ENCODE measurements around the gene METAP2.
"Not testable (repeated sequence)": the region's sequence is repeated elsewhere in the genome, so short reads cannot be mapped to it uniquely, and the experiment has no call there.

Gene METAP2

GRCh38 chr12:95473884-95474659, at the start of gene METAP2:
TSS of gene METAP2 (plus strand) at chr12:95474152. CDS start at chr12:95474180, 28 bp downstream.
- DNase-seq (ENCODE audit: low spot score): peak; percentile 90

DNA sequence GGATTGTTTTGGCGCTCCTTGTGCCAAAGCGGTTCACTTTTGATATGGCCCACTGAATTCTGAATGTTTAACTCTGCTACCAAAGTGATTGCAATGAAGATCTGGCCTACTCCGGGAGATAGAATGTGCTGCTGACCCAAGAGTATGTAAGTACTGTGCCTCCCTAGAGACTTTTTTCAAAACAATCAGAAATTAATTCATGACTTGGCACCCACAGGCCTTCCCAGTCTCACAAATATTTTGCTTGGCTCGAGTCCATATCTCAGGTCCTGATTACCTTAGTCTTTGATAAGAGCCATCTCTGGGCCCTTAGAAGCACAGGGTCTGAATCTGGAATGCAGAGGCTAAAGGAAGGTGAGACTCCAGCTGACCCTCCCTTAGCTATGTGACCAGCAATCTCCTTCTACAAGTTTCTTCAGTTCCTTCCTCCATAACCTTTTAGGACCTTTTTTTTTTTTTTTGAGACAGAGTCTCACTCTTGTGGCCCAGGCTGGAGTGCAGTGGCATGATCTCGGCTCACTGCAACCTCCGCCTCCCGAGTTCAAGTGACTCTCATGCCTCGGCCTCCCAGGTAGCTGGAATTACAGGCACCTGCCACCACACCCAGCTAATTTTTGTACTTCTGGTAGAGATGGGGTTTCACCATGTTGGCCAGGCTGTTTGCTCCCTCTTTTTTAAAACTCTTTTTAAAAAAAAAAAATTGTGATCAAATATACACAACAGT, 49.5 kb upstream of the METAP2 start:
- no peak for DNase-seq (ENCODE audit: low spot score)

- DNase-seq (ENCODE audit: low spot score): no peak
Observed at GRCh38 chr12:95429172-95429510, 44.8 kb upstream of the METAP2 start.

GRCh38 chr12:95431120-95431519, 42.8 kb upstream of the METAP2 start:
- DNase-seq (ENCODE audit: low spot score): no peak

- no peak for DNase-seq (ENCODE audit: low spot score)
Observed at GRCh38 chr12:95435355-95435754, 38.6 kb upstream of the METAP2 start.

DNA sequence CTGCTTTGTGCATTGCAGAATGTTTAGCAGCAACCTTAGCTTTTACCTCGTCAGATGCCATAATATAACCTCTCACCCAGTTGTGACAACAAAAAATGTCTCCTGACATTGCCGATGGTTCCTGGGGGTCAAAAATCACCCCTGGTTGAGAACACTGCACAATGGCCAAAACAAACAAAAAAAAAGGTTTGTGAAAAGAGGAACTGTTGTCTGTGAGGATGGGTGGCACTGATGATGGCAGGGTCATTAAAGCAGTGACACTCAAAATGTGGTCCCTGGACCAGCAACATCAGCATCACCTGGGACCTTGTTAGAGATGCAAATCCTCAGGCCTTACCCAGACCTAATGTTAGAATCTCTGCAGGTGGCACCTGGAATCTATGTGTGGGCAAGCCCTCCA, 36.4 kb upstream of the METAP2 start:
- DNase-seq (ENCODE audit: low spot score): no peak

GRCh38 chr12:95439461-95440230, 34.3 kb upstream of the METAP2 start:
- DNase-seq (ENCODE audit: low spot score): no peak

DNA sequence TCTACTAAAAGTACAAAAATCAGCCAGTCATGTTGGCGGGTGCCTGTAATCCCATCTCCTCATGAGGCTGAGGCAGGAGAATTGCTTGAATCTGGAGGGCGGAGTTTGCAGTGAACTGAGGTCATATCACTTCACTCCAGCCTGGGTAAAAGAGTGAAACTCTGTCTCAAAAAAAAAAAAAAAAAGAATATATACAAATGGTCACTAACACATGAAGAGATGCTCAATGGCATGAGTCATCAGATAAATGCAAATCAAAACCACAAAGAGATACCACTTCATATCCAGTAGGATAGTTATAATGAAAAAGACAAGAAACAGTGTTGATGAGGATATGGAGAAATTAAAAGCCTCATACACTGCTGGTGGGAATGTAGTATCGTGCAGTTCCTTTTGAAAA, 33.6 kb upstream of the METAP2 start:
- DNase-seq (ENCODE audit: low spot score): no peak

DNA sequence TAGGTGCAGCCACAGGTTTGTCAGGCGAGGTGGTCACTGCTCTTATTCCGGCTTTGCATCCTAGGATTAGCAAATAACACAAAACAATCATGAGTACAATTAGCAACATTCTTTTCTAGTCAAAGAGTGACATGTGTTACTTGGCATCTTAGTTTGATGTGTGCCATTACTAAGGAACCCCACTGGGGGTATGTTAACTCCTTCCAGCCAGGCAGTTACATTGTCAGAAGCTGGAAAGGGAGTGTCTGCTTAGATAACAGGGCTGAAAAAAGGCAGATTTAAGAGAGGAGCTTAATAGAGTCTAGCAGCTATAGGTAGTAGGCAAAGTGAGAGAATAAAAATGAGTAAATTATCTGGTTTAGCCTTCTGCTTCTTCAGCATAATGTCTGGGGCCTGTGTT, 30.5 kb upstream of the METAP2 start:
- DNase-seq (ENCODE audit: low spot score): no peak

- not testable (repeated sequence) for DNase-seq (ENCODE audit: low spot score)
Observed at GRCh38 chr12:95445099-95445498, 28.9 kb upstream of the METAP2 start.

DNA sequence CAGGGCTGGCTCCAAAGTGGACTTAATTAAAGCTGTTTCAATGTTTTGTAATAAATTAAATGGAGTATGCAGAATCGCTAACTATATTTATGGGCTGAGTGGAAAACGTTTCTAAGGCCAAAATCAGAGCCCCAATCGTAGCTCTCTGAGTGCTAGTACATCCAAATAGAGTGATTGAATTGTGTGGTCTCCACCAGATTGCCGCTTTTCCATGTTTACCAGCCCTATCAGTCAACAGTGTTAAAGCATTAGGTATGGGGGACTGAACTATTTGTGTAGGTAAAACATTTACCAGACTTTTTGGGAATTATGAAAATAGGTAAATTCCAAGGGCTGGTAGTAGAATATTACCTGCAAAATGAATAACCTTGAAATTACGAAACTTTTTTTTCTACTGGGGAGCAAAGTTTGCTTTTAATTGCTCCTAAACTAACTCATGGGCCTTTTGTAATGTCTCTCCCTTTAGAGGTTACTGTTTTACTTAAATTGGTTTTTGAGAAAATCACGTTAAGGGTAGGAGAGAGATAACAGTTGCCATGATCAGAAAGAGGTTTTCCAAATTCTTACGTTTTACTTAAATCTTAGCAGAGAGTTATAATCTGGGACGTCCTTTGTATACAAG, 28.0 kb upstream of the METAP2 start:
- no peak for DNase-seq (ENCODE audit: low spot score)

DNA sequence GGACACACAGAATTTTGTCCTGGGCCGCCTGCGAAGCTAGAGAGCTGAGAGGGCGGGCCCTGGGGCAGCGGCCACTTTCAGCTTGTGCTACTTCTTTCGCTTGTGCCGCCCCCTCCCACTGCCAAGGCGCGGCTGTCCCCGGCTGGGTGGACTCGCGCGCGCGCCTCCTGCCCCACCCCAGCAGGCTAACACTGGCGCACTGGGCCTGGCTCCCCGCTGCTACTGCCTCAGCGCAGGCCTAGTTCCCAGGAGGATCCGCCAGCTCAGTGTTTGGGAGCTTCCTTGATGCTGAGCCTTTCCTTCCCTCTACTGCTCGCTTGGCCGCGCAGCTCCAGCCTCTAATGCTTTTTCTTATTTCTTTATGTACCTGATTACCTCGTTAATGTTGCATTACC, 27.4 kb upstream of the METAP2 start:
- DNase-seq (ENCODE audit: low spot score): no peak

- DNase-seq (ENCODE audit: low spot score): not testable (repeated sequence)
Observed at GRCh38 chr12:95449656-95450055, 24.3 kb upstream of the METAP2 start.

DNA sequence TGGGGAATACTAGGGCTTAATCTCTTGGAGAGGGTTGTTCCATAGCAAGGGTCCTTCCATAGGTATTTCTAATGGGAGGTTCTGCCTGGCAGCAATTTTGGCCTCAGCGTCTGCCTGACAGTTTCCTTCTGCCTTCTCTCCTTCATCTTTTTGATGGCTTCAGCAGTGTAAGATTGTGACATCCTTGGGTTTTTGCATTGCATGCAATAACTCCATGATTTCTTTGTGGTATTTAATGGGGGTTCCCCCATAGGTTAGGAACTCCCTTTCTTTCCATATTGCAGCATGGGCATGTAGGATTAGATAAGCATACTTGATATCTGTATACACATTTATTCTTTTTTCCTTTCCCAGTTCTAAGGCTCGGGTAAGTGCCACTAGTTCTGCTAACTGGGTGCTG, 21.5 kb upstream of the METAP2 start:
- not testable (repeated sequence) for DNase-seq (ENCODE audit: low spot score)

DNA sequence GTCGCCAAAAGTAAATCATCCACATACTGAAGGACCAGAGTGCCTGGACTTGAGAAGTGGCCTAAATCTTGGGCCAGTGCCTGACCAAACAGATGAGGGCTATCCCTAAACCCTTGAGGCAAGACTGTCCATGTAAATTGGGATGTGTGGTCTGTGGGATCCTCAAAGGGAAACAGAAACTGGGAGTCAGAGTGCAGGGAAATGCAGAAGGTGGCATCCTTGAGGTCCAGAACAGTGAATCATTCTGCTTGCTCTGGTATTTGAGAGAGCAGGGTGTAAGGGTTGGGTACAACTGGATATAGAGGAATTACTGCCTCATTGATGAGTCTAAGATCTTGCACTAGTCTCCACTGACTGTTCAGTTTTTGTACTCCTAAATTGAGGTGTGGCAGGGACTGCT, 20.1 kb upstream of the METAP2 start:
- not testable (repeated sequence) for DNase-seq (ENCODE audit: low spot score)

- not testable (repeated sequence) for DNase-seq (ENCODE audit: low spot score)
Observed at GRCh38 chr12:95454780-95455215, 19.2 kb upstream of the METAP2 start.

DNA sequence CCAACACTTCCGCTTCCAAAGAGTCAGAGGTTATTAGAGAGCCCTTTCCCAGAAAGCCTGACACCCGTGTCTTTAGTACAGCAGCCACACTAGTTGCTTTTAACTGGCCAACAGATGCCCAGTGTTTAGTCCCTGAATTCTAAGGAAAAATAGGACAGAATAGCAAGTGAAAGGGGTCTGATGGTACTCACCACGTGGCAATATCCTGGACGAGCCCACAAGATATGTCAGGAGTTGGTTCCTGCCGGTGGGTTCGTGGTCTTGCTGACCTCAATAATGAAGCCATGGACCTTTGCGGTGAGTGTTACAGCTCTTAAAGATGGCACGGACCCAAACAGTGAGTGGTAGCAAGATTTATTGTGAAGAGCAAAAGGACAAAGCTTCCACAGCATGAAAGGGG, 16.3 kb upstream of the METAP2 start:
- not testable (repeated sequence) for DNase-seq (ENCODE audit: low spot score)

GRCh38 chr12:95458761-95459160, 15.2 kb upstream of the METAP2 start:
- no peak for DNase-seq (ENCODE audit: low spot score)

DNA sequence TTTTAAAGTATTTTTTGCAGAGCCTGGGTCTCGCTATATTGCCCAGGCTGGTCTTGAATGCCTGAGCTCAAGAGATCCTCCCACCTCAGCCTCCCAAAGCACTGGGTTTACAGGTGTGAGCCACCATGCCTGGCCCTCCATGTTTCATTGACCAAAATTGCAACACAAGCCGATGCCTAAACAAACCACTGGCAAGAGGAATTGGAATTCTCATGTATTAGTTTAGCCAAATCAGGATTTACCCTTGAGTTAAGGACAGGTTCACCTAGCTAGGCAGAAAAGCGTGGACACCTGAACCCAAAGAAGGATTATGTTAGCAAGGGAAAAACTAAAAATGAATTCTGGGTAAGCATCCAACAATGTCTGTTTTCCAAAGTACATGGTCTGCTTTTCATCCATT, 14.6 kb upstream of the METAP2 start:
- no peak for DNase-seq (ENCODE audit: low spot score)

- no peak for DNase-seq (ENCODE audit: low spot score)
Observed at GRCh38 chr12:95460105-95460504, 13.8 kb upstream of the METAP2 start.

DNA sequence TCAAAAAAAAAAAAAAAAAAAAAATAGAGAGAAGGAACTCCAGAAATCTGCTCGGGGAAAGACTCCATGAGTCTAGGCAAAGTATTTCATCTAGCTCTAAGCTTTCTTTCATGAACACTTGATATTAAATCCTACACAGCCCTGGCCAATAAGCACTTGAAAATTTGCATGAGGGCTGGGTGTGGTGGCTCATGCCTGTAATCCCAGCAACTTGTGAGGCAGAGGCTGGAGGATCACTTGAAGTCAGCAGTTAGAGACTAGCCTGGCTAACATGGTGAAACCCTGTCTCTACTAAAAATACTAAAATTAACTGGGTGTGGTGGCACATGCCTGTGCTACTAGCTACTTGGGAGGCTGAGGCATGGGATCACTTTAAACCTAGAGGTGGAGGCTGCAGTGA, 13.1 kb upstream of the METAP2 start:
- DNase-seq (ENCODE audit: low spot score): no peak

GRCh38 chr12:95462081-95462480, 11.9 kb upstream of the METAP2 start:
- no peak for DNase-seq (ENCODE audit: low spot score)

Measured in CD4-positive, alpha-beta T cell treated with Interleukin-6 at 100 ng/mL for 8 hours (primary cell).